A673 (cell line): ENCODE results near the gene ZKSCAN7.

ENCODE experiments used
- CTCF ChIP-seq: fragments of 300-800, 200-600 bp; sonication (generic); conservative IDR thresholded peaks from 2 replicates; pipeline ENCODE4 v1.5.1; 2017; ENCODE audit warnings: low read depth, mild to moderate bottlenecking, antibody characterized with exemption, low read length, moderate library complexity, mixed read lengths
- EZH2 ChIP-seq: fragments of 200-600 bp; sonication (generic); IDR thresholded peaks from 2 replicates; pipeline ENCODE4 v1.6.1; 2017; ENCODE audit warnings: borderline replicate concordance, low read depth, mild to moderate bottlenecking, mixed read lengths, antibody characterized with exemption, low read length; ENCODE audit not compliant: poor library complexity, severe bottlenecking

DNA sequence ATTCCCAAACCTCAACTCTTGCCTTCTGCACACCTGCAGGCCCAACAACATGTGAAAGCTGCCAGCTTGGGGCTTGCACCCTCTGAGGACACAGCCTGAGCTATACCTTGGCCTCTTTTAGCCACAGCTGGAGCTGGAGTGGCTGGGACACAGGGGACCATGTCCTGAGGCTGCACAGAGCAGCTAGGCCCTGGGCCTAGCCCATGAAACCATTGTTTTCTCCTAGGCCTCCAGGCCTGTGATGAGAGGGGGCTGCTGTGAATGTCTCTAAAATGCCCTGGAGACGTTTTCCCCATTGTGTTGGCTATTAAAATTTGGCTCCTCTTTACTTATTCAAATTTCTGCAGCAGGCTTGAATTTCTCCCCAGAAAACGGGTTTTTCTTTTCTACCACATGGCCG is 7.2 kb downstream of the ZKSCAN7 start:
- no peak for TF ChIP-seq CTCF
- no peak for TF ChIP-seq EZH2
